Measurements from ENCODE around the gene SMIM21.

SMIM21 gene

DNA sequence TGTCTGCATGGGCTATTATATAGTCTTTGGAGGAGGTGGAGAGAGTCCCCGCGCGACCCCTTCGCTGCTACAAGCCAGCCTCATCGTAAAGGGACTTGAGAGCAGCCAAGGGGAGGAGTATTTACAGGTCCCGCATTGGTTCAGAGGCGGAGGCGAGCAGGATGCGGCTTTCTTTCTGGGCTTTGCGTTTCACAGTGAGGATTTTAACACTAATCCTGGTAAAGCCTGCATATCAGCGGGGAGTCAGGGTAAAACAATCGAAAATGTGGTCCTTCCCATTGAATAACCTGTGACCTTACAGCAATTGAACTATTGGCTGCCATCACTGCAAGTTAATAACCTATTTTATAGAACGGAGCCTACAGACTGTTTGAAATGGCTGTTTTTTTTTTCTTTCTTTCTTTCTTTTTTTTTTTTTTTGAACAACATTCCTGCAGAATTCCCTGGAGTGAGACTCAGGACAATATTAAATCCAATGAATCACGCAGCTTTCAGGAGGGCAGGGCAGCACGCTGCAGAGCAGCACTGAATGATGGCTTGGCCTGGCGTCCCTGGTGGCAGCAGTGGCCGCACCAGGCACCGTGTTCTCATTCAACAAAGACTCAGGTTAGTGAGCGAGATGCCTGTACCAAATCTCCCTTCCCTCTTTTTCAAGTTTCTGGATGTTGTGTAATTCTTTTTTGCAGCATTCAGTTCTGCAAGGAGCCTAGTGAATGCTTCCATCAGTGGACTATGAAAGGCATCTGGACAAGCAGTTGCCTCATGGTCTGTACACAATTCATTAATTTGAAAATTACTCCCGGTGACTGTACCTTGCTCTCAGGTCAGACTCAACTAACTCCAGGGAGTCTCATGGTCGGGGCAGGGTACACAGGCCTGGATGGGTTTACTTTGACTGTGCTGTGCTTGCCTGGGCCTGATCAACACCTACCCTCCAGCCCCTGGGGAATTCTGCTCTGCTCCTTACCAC lies 19.8 kb downstream of the SMIM21 start:
- Histone ChIP-seq H3K9me3 (ENCODE audit: control insufficient read depth, low read length) (no peaks in the 10 kb centered on the region), H3K27me3 (replicated peaks; ENCODE audit: control insufficient read depth, insufficient read depth, low read length, poor library complexity, severe bottlenecking) (no peaks in the 10 kb centered on the region), H3K4me1 (ENCODE audit: control insufficient read depth, insufficient read depth, low read length, poor library complexity, severe bottlenecking) (no peaks in the 10 kb centered on the region), H3K4me3 (ENCODE audit: insufficient read depth, low read depth, low read length, poor library complexity, severe bottlenecking) (no peak overlapping the region), H3K27ac (ENCODE audit: insufficient read depth, low read length, poor library complexity, severe bottlenecking) (no peak overlapping the region), H3K36me3 (ENCODE audit: control insufficient read depth, insufficient read depth, low read length) (no peaks in the 10 kb centered on the region)
- no peak for DNase-seq

DNA sequence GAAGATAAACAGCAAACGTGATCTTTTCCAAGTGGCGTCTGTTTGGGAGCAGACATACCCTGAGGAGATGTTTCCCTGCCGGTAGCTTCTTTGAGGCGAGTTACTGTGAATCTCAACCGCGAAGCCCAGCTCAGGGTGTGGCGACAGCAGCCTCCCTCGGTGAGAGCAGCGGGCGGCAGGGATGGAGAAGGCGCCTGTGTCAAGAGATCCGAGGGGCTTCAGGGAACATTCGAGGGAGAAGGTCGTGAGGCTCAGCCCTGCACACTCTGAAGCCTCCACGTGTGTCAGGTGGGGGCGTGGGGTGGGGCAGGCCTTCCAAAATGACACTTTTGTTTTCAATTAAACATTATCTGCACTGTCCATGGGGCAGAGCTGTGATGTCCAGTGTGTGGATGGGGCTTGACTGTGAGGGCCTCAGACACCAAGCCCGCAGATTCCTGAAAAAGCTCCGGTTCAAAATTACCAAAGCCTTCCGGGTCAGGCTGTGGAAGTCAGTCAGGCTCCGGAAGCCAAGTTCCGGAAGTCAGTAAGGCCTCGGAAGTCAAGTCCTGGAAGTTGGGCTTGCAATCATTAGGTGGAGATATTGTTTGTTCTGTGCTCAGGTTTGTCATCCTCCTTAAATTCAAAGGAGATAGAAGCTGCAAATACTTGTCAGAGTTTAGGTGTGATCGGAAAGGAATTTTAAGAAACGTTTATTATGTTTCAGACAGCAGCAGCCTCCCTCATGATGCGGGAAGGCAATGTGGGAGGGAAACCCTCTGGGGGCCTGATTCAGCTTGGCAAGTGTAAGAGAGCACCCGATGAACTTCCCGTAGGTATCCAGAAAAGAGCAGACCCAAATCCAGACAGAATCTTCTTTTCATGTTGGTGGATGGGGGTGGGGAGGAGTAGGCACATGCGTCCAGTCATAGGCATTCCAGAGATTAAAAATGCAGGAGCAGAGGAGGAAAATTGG lies 20.7 kb downstream of the SMIM21 start:
- no peak for DNase-seq
- H3K27ac ChIP-seq (ENCODE audit: insufficient read depth, low read length, poor library complexity, severe bottlenecking), result no peak overlapping the region
- H3K4me1 ChIP-seq (ENCODE audit: control insufficient read depth, insufficient read depth, low read length, poor library complexity, severe bottlenecking), result no peaks in the 10 kb centered on the region
- no peak overlapping the region for H3K4me3 ChIP-seq (ENCODE audit: insufficient read depth, low read depth, low read length, poor library complexity, severe bottlenecking)
- H3K27me3 ChIP-seq (replicated peaks; ENCODE audit: control insufficient read depth, insufficient read depth, low read length, poor library complexity, severe bottlenecking), result no peaks in the 10 kb centered on the region
- no peaks in the 10 kb centered on the region for H3K36me3 ChIP-seq (ENCODE audit: control insufficient read depth, insufficient read depth, low read length)
- H3K9me3 ChIP-seq (ENCODE audit: control insufficient read depth, low read length), result no peaks in the 10 kb centered on the region

DNA sequence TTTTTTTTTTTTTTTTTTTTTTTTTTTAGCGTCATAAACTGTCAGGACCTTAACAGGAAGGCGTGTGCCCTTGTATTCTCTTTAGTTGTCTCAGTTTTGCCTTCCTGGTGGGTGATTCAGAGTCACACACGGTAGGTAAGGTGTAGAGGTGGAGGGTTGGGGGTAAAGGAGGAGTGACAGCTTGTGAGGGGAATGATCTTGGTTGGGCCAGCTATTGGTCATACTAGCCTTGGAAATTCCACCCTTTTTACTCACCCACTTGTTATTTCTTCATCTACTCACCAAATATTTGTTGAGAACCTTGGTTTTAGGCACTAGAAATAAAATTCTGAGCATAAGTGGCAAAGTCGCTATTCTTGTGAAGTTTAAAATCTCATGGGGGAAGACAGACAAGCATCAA lies 22.2 kb downstream of the SMIM21 start:
- Histone ChIP-seq H3K27ac (ENCODE audit: insufficient read depth, low read length, poor library complexity, severe bottlenecking) (no peak overlapping the region), H3K27me3 (replicated peaks; ENCODE audit: control insufficient read depth, insufficient read depth, low read length, poor library complexity, severe bottlenecking) (no peaks in the 10 kb centered on the region), H3K9me3 (ENCODE audit: control insufficient read depth, low read length) (no peaks in the 10 kb centered on the region), H3K4me1 (ENCODE audit: control insufficient read depth, insufficient read depth, low read length, poor library complexity, severe bottlenecking) (no peaks in the 10 kb centered on the region), H3K36me3 (ENCODE audit: control insufficient read depth, insufficient read depth, low read length) (no peaks in the 10 kb centered on the region), H3K4me3 (ENCODE audit: insufficient read depth, low read depth, low read length, poor library complexity, severe bottlenecking) (no peak overlapping the region)
- DNase-seq, result no peak

DNA sequence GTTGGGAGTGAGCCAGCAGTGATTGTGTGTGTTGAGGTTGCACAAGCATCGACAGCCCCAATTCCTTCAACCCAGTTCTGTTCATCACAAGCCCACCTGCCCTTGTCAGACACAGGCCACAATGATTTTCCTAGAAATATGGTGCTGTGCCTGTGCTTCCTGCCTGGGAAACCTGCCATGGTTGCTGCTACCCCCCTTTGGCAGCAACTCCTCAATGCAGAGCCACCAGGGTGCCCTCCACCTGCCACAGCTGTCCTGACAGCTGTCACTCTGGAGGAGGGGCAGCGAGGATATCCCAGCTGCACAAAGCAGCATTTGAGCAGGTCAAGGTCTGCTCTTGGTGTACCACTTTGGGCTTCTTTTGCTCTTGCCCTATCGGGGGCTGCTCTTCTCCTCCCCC lies 27.1 kb downstream of the SMIM21 start:
- Histone ChIP-seq H3K27me3 (replicated peaks; ENCODE audit: control insufficient read depth, insufficient read depth, low read length, poor library complexity, severe bottlenecking) (no peaks in the 10 kb centered on the region), H3K4me1 (ENCODE audit: control insufficient read depth, insufficient read depth, low read length, poor library complexity, severe bottlenecking) (no peaks in the 10 kb centered on the region), H3K27ac (ENCODE audit: insufficient read depth, low read length, poor library complexity, severe bottlenecking) (no peak overlapping the region), H3K9me3 (ENCODE audit: control insufficient read depth, low read length) (no peaks in the 10 kb centered on the region), H3K4me3 (ENCODE audit: insufficient read depth, low read depth, low read length, poor library complexity, severe bottlenecking) (no peak overlapping the region), H3K36me3 (ENCODE audit: control insufficient read depth, insufficient read depth, low read length) (no peaks in the 10 kb centered on the region)
- DNase-seq, result no peak

DNA sequence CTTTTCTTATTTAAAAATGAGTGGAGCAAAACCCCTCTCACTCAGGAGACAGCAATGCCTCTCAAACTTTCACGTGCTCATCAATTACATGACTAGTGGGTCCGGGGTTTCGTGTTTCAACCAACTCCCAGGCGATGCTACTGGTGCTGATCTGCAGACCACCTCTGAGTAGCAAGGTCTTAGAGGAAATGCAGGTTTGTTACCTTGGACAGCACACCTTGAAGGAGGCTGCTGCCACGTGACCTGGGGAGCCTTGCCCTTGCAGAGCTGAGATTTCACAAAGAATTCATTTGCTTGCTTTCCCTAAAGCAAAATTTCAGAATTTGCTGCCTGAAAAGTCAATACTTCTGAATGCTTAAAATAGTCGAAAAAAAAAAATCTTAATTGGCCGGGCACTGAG lies 32.4 kb downstream of the SMIM21 start:
- Histone ChIP-seq H3K4me1 (ENCODE audit: control insufficient read depth, insufficient read depth, low read length, poor library complexity, severe bottlenecking) (no peaks in the 10 kb centered on the region), H3K9me3 (ENCODE audit: control insufficient read depth, low read length) (no peaks in the 10 kb centered on the region), H3K27ac (ENCODE audit: insufficient read depth, low read length, poor library complexity, severe bottlenecking) (no peak overlapping the region), H3K27me3 (replicated peaks; ENCODE audit: control insufficient read depth, insufficient read depth, low read length, poor library complexity, severe bottlenecking) (no peaks in the 10 kb centered on the region), H3K36me3 (ENCODE audit: control insufficient read depth, insufficient read depth, low read length) (no peaks in the 10 kb centered on the region), H3K4me3 (ENCODE audit: insufficient read depth, low read depth, low read length, poor library complexity, severe bottlenecking) (no peak overlapping the region)
- no peak for DNase-seq

DNA sequence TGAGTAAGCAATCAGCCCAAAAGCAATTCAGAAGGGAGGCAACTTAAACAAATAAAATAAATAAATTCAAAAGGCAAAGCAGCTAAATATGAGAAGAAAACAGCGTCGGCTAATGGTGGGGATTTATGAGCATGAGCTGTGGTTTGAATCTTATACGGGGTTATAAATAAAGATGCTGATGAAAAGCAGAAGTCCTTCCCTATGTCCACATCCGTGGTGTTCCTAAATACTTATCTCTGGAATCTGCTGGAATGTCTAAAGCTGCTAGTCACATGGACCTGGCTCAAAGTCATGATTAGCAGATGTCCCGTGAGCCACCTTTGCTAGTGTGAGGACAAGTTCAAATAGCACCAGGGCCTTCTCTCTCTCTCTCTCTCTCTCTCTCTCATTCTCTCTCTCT lies 33.8 kb downstream of the SMIM21 start:
- Histone ChIP-seq H3K36me3 (ENCODE audit: control insufficient read depth, insufficient read depth, low read length) (no peaks in the 10 kb centered on the region), H3K4me3 (ENCODE audit: insufficient read depth, low read depth, low read length, poor library complexity, severe bottlenecking) (no peak overlapping the region), H3K9me3 (ENCODE audit: control insufficient read depth, low read length) (no peaks in the 10 kb centered on the region), H3K4me1 (ENCODE audit: control insufficient read depth, insufficient read depth, low read length, poor library complexity, severe bottlenecking) (no peaks in the 10 kb centered on the region), H3K27ac (ENCODE audit: insufficient read depth, low read length, poor library complexity, severe bottlenecking) (no peak overlapping the region), H3K27me3 (replicated peaks; ENCODE audit: control insufficient read depth, insufficient read depth, low read length, poor library complexity, severe bottlenecking) (no peaks in the 10 kb centered on the region)
- DNase-seq, result no peak

DNA sequence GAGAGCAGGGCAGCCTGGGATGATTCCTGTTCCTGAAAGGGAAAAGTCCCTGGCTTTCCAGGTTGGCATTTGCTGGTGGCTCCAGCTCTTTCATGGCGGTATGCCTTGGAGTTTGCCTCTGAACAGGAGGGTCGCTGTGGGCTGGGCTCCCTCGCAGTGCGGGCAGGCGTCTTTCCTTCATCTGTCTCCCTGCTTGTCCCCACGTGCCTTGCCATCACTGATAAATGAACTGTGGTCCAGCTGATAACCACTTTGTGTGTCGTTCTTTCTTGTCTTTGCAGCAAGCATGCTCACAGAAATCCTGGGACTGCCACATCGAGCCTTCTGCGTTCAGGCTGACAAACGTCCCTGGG lies 35.3 kb downstream of the SMIM21 start:
- DNase-seq, result no peak
- H3K36me3 ChIP-seq (ENCODE audit: control insufficient read depth, insufficient read depth, low read length), result no peaks in the 10 kb centered on the region
- H3K4me3 ChIP-seq (ENCODE audit: insufficient read depth, low read depth, low read length, poor library complexity, severe bottlenecking), result no peak overlapping the region
- no peaks in the 10 kb centered on the region for H3K9me3 ChIP-seq (ENCODE audit: control insufficient read depth, low read length)
- no peaks in the 10 kb centered on the region for H3K27me3 ChIP-seq (replicated peaks; ENCODE audit: control insufficient read depth, insufficient read depth, low read length, poor library complexity, severe bottlenecking)
- H3K27ac ChIP-seq (ENCODE audit: insufficient read depth, low read length, poor library complexity, severe bottlenecking), result no peak overlapping the region
- H3K4me1 ChIP-seq (ENCODE audit: control insufficient read depth, insufficient read depth, low read length, poor library complexity, severe bottlenecking), result no peaks in the 10 kb centered on the region

DNA sequence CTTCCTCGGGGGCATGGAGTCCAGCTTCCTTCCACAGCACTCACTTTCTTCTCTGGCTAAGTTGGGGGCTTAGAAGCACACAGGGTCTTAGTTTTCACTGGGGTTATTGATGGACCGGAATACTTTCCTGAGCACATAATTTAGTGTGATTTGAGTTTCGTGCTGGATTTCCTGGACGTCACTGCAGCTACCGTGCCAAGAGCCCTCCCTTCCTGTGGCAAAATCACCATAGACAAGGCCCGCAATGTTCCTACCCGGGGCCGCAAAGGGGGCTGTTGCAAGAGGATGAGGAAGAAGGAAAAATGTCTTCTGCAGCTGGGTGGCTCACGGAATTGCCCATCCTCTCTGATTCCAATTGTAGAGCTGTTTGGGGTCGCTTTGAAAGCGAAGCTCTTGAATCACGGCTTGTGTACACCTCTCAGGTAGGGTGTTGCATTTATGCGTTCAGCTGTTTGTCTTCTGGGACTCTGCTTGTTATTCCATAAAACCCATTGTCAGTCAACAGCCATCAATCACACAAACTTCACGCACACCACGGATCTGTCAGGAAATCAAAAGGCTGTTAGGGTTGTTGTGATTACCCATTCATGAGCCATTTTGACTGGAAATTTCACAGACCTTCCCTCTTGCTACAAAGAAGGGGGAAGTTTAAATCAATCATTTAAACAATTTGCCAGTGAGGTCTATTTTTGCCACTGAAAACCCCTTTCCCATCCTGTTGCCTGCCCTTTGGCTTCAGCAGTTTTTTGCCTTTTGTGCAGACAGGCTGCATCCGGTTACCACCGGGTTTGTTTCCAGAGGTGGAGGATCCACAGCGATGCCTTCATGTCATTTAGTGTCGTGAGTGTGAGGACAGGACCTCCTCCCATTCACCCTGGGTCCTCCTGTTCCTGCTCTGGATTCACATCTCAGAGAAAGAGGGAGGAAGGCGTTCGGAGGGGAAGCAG lies 36.0 kb downstream of the SMIM21 start:
- H3K4me1 ChIP-seq (ENCODE audit: control insufficient read depth, insufficient read depth, low read length, poor library complexity, severe bottlenecking), result no peaks in the 10 kb centered on the region
- H3K36me3 ChIP-seq (ENCODE audit: control insufficient read depth, insufficient read depth, low read length), result no peaks in the 10 kb centered on the region
- H3K27ac ChIP-seq (ENCODE audit: insufficient read depth, low read length, poor library complexity, severe bottlenecking), result no peak overlapping the region
- no peak for DNase-seq
- H3K27me3 ChIP-seq (replicated peaks; ENCODE audit: control insufficient read depth, insufficient read depth, low read length, poor library complexity, severe bottlenecking), result no peaks in the 10 kb centered on the region
- H3K4me3 ChIP-seq (ENCODE audit: insufficient read depth, low read depth, low read length, poor library complexity, severe bottlenecking), result no peak overlapping the region
- no peaks in the 10 kb centered on the region for H3K9me3 ChIP-seq (ENCODE audit: control insufficient read depth, low read length)

DNA sequence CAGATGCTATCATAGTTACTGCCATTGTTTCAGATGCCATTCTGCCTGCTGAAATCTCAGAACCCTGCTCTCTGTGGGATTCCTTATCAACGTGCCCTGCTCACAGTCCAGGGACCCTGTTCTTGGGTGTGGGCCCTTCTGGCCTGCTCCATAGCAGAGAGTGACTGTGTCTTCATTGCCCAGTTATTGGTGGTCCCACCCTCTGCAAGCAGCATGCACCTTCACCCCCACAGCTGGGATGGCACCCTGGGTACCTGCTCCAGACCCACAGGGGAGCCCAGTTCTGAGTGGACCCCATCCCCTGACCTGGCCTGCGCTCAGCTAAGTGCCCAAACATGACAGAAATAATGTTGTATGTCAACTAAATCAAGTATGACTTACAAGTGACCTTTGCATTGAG lies 36.6 kb downstream of the SMIM21 start:
- Histone ChIP-seq H3K4me1 (ENCODE audit: control insufficient read depth, insufficient read depth, low read length, poor library complexity, severe bottlenecking) (no peaks in the 10 kb centered on the region), H3K27me3 (replicated peaks; ENCODE audit: control insufficient read depth, insufficient read depth, low read length, poor library complexity, severe bottlenecking) (no peaks in the 10 kb centered on the region), H3K36me3 (ENCODE audit: control insufficient read depth, insufficient read depth, low read length) (no peaks in the 10 kb centered on the region), H3K27ac (ENCODE audit: insufficient read depth, low read length, poor library complexity, severe bottlenecking) (no peak overlapping the region), H3K4me3 (ENCODE audit: insufficient read depth, low read depth, low read length, poor library complexity, severe bottlenecking) (no peak overlapping the region), H3K9me3 (ENCODE audit: control insufficient read depth, low read length) (no peaks in the 10 kb centered on the region)
- no peak for DNase-seq
